HG03575 (cell line): ENCODE data around the gene PLTP.

Experiments
- ATAC-seq: cut with Tn5 transposase; IDR thresholded peaks from one replicate; pipeline ENCODE4 v1.9.1; 2021; ENCODE audit not compliant: unreplicated experiment, insufficient number of reproducible peaks, low FRiP score; ENCODE audit errors: extremely low read depth

Gene PLTP

GRCh38 chr20:45924391-45925261 lies 12.7 kb upstream of the PLTP start:
- ATAC-seq, result no peak

GRCh38 chr20:45921337-45922189 lies 9.6 kb upstream of the PLTP start:
- no peak for ATAC-seq

- no peak for ATAC-seq
These were observed 8.7 kb upstream of the PLTP start for GRCh38 chr20:45920462-45921336.

GRCh38 chr20:45919542-45920399 lies 7.8 kb upstream of the PLTP start:
- ATAC-seq, result no peak

- ATAC-seq, result no peak
These were observed 7.0 kb upstream of the PLTP start for GRCh38 chr20:45918779-45919537.

GRCh38 chr20:45918182-45918737 lies 6.3 kb upstream of the PLTP start:
- no peak for ATAC-seq

GRCh38 chr20:45917790-45918141 lies 5.8 kb upstream of the PLTP start:
- no peak for ATAC-seq

- ATAC-seq, result no peak
These were observed 1.2 kb upstream of the PLTP start for GRCh38 chr20:45913116-45913515.

GRCh38 chr20:45912344-45912682 lies 358 bp upstream of the PLTP start:
- ATAC-seq, result no peak

GRCh38 chr20:45910670-45911485 lies 1.1 kb downstream of the PLTP start:
- peak; percentile 50 for ATAC-seq

GRCh38 chr20:45909817-45910669 lies 1.9 kb downstream of the PLTP start:
- ATAC-seq, result no peak

GRCh38 chr20:45909336-45909808 lies 2.6 kb downstream of the PLTP start:
- ATAC-seq, result no peak

GRCh38 chr20:45908084-45908483 lies 3.9 kb downstream of the PLTP start:
- ATAC-seq, result no peak

GRCh38 chr20:45907219-45907948 lies 4.6 kb downstream of the PLTP start:
- no peak for ATAC-seq

- ATAC-seq, result no peak
These were observed 6.4 kb downstream of the PLTP start for GRCh38 chr20:45905505-45906079.
